Suprapubic skin (tissue), 4 donors: ENCODE measurements around the gene LRRC8C. TPM values are rescaled to one million over a fixed set of nuclear protein-coding genes. Genes with fewer than 3 reads are reported as not detected.

Experiments
- DNase-seq, 2 donors: peaks; one replicate each; pipeline ENCODE4 v3.0.0-alpha.2; 2019; ENCODE audit warnings: low spot score in 2 of 2
- H3K27ac ChIP-seq: fragments of 200-600 bp; sonication (generic); one replicate; pipeline ENCODE4 v1.5.1; 2019
- H3K27me3 ChIP-seq: fragments of 200-600 bp; sonication (generic); one replicate; pipeline ENCODE4 v1.5.1; 2019
- H3K36me3 ChIP-seq: fragments of 200-600 bp; sonication (generic); one replicate; pipeline ENCODE4 v1.5.1; 2019
- H3K4me1 ChIP-seq: fragments of 200-600 bp; sonication (generic); one replicate; pipeline ENCODE4 v1.5.1; 2019
- H3K4me3 ChIP-seq: fragments of 200-600 bp; sonication (generic); one replicate; pipeline ENCODE4 v1.5.1; 2019; ENCODE audit warnings: mild to moderate bottlenecking
- H3K9me3 ChIP-seq: fragments of 200-600 bp; sonication (generic); one replicate; pipeline ENCODE4 v1.5.1; 2019
- CTCF ChIP-seq, 2 donors: fragments of 200-600 bp in 1 of 2; fragments of 450-650 bp in 1 of 2; sonication (generic) in 1 of 2; IDR thresholded peaks; one replicate each; pipeline ENCODE4 v1.5.1; 2016 to 2019; ENCODE audit warnings: antibody characterized with exemption in 2 of 2, mild to moderate bottlenecking in 1 of 2, moderate library complexity in 1 of 2
- EP300 ChIP-seq: sonication (generic); formaldehyde crosslinking; IDR thresholded peaks from one replicate; pipeline ENCODE4 v1.6.1; 2017; ENCODE audit warnings: antibody characterized with exemption
- POLR2A ChIP-seq, 2 donors: fragments of 450-650 bp; IDR thresholded peaks; one replicate each; pipeline ENCODE4 v1.6.1; 2017; ENCODE audit warnings: antibody characterized with exemption in 2 of 2, mild to moderate bottlenecking in 2 of 2, moderate library complexity in 2 of 2
- POLR2AphosphoS5 ChIP-seq, 3 donors: sonication (generic); formaldehyde crosslinking; IDR thresholded peaks; one replicate each; pipeline ENCODE4 v1.6.1; 2017; ENCODE audit warnings: antibody characterized with exemption in 3 of 3
- WGBS: methylation state at CpG from one replicate; pipeline ENCODE4 v1.1.5; 2018; 5-methylcytosine and 5-hydroxymethylcytosine counted together
- total RNA-seq, 4 donors: library from RNA; depleted of rRNA; stranded (reverse); fragments of >200 nt; gene quantifications; one replicate each; pipeline ENCODE4 v1.1.0, GENCODE V29; 2016

LRRC8C gene
- total RNA-seq, result 10 to 100 TPM in 1 of 4 donors, 1 to 10 TPM in 3; 6.2 to 10.4 (median 9.1) TPM

- DNase-seq, result peak; percentile 90 to 91
- H3K4me1 ChIP-seq, result peaks cover 44% of the 10 kb centered on the region
- 0% methylated on average over 11 of the region's 76 CpGs for WGBS
- H3K9me3 ChIP-seq, result no peaks in the 10 kb centered on the region
- no peaks in the 10 kb centered on the region for H3K27me3 ChIP-seq
- peak within 1 kb of the TSS; percentile 73 for H3K4me3 ChIP-seq
- H3K27ac ChIP-seq, result peak within 1 kb of the TSS; percentile 76
- TF ChIP-seq POLR2A (IDR thresholded peaks at IDR 0.05), result no peak
- peak; percentile 17 to 65 for TF ChIP-seq CTCF (IDR thresholded peaks at IDR 0.05)
- TF ChIP-seq POLR2AphosphoS5 (IDR thresholded peaks at IDR 0.05), result no peak
- no peak for TF ChIP-seq EP300
- H3K36me3 ChIP-seq, result no peaks in the 10 kb centered on the region
These were observed at the start of gene LRRC8C for GRCh38 chr1:89632657-89633247. Gene LRRC8C (plus strand): TSS chr1:89633120. CDS start chr1:89686474, 53,354 bp downstream.

GRCh38 chr1:89584211-89584610 is 48.7 kb upstream of the LRRC8C start:
- Histone ChIP-seq H3K27me3 (no peaks in the 10 kb centered on the region), H3K9me3 (no peaks in the 10 kb centered on the region), H3K27ac (no peak overlapping the region), H3K36me3 (peaks cover 23% of the 10 kb centered on the region), H3K4me1 (no peaks in the 10 kb centered on the region), H3K4me3 (no peak overlapping the region)
- 95% methylated on average over 2 of the region's 2 CpGs for WGBS
- TF ChIP-seq POLR2A (IDR thresholded peaks at IDR 0.05) (no peak), POLR2AphosphoS5 (IDR thresholded peaks at IDR 0.05) (no peak), EP300 (no peak)
- DNase-seq, result no peak

GRCh38 chr1:89584781-89585180 is 48.1 kb upstream of the LRRC8C start:
- 80% methylated on average over 3 of the region's 3 CpGs for WGBS
- no peak for DNase-seq
- Histone ChIP-seq H3K36me3 (peaks cover 22% of the 10 kb centered on the region), H3K4me1 (no peaks in the 10 kb centered on the region), H3K27ac (no peak overlapping the region), H3K9me3 (no peaks in the 10 kb centered on the region), H3K4me3 (no peak overlapping the region), H3K27me3 (no peaks in the 10 kb centered on the region)
- TF ChIP-seq EP300 (no peak), POLR2A (IDR thresholded peaks at IDR 0.05) (no peak), CTCF (IDR thresholded peaks at IDR 0.05) (no peak), POLR2AphosphoS5 (IDR thresholded peaks at IDR 0.05) (no peak)

- no peak for DNase-seq
- 91% methylated on average over 4 of the region's 4 CpGs for WGBS
These were observed 45.2 kb upstream of the LRRC8C start for GRCh38 chr1:89587729-89588161.

GRCh38 chr1:89588480-89588879 is 44.4 kb upstream of the LRRC8C start:
- no peaks in the 10 kb centered on the region for H3K27me3 ChIP-seq
- no peak overlapping the region for H3K4me3 ChIP-seq
- H3K9me3 ChIP-seq, result no peaks in the 10 kb centered on the region
- TF ChIP-seq POLR2A (IDR thresholded peaks at IDR 0.05), result no peak
- no peak for TF ChIP-seq EP300
- no peak for TF ChIP-seq POLR2AphosphoS5 (IDR thresholded peaks at IDR 0.05)
- no peak for TF ChIP-seq CTCF (IDR thresholded peaks at IDR 0.05)
- no peak overlapping the region for H3K27ac ChIP-seq
- no peak for DNase-seq
- H3K4me1 ChIP-seq, result peaks cover 14% of the 10 kb centered on the region
- 100% methylated on average over 1 of the region's 1 CpG for WGBS
- peaks cover 8% of the 10 kb centered on the region for H3K36me3 ChIP-seq

More at GRCh38 chr1:89587729-89588161, 45.2 kb upstream of the LRRC8C start:
- no peak overlapping the region for H3K4me3 ChIP-seq
- H3K27me3 ChIP-seq, result no peaks in the 10 kb centered on the region
- peaks cover 16% of the 10 kb centered on the region for H3K36me3 ChIP-seq
- no peak for TF ChIP-seq CTCF (IDR thresholded peaks at IDR 0.05)
- TF ChIP-seq EP300, result no peak
- TF ChIP-seq POLR2AphosphoS5 (IDR thresholded peaks at IDR 0.05), result no peak
- TF ChIP-seq POLR2A (IDR thresholded peaks at IDR 0.05), result no peak
- no peaks in the 10 kb centered on the region for H3K9me3 ChIP-seq
- no peak overlapping the region for H3K27ac ChIP-seq
- peaks cover 14% of the 10 kb centered on the region for H3K4me1 ChIP-seq
